Stimulated activated CD4-positive, alpha-beta T cell treated with anti-CD3 and anti-CD28 coated beads, TNF-alpha, amount 100 ng/mL, for 1 hour (primary cell): Measurements from ENCODE around the gene CEPT1.

ENCODE experiments used
- DNase-seq, 3 donors: peaks; one replicate each; pipeline ENCODE4 v3.0.0-alpha.2; 2020; ENCODE audit warnings: low read depth in 3 of 3, low spot score in 1 of 3

The CEPT1 gene

DNA sequence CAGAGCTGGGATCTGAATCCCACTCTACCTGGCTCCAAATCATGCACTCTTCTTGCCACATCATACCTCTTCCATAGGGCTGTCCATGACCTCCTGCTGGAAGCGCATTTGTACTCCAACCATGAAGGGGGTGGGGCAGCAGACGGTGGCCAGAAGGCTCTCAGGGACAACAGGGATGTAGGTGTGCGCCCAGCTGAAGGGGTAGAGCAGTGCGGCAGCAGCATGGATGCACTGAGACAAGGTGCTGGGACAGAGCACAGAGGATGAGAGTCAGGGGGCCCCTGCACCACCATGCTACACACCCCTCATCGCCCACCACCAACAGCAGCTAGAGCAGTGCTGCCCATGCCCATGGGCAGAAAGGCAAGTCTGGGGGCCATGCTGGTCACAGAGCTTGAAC lies 52.1 kb downstream of the CEPT1 start:
- no peak for DNase-seq

GRCh38 chr1:111192658-111193519 lies 52.9 kb downstream of the CEPT1 start:
- DNase-seq = no peak

GRCh38 chr1:111193712-111194480 lies 53.9 kb downstream of the CEPT1 start:
- DNase-seq = no peak

GRCh38 chr1:111195002-111195684 lies 55.1 kb downstream of the CEPT1 start:
- no peak for DNase-seq

DNA sequence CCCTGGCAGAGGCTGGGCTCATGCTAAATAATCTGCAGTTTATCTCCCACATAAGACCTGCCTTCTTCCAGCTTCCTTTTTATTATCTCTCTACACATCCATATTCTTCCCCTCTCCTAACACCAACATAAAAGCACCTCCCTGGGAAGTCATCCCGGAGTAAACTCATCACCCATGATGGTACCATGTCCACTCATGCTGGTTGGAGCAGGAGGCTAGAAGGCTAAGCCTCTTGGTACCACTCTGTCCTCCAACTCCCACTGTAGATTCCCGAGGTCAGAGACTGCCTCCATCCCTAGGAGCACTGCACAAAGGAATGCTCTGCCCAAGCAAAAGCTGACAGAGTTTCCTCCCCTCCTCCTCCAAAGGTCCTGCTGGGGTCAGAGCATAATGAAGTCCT lies 56.2 kb downstream of the CEPT1 start:
- no peak for DNase-seq

- peak in 1 of 3 donors; percentile 46 for DNase-seq
Observed at GRCh38 chr1:111197598-111198284, 57.7 kb downstream of the CEPT1 start.

GRCh38 chr1:111198836-111199235 lies 58.8 kb downstream of the CEPT1 start:
- no peak for DNase-seq

GRCh38 chr1:111199329-111199728 lies 59.3 kb downstream of the CEPT1 start:
- no peak for DNase-seq

DNA sequence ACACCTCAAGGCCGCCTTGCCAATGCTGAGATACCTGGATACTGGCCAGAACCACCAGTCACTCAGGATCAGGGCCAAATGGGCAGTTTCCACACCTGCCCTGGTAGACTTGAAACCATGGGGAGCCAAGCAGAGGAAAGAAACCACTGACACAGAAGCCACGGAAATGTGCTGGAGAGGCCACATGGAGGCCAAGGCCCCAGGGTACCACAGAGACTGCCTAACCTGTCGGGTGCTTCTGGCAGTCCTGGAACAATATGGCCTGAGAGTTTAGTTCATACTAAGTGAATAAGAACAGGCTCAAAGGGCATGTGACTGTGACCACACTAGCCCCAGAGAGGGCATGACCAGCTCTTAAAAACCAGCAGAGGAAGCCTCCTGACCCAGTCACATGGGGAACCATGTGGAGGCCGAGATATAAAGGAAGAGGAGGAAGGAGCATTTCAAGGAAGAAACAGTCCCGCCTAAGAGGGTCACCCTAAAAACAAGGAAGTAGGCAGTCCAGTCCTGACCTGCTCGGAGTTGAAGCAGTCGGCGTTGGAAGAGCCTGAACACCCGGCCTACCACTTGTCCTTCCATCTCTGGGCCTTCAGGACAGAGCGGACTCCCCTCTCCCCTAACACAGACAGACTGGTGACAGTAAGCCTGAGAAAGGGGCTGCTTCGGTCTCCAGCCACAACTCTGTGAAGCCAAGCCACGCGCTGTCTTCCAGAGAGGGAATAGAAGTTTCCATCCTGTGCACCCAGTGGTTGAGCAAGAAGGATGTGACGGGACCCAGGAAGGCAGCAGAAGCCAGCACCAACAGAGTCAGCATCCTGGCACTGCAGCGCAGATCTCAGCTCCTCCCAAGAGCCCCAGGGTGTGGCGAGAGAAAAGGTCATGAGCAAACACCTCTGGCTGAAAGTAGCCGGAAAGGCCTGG lies 60.1 kb downstream of the CEPT1 start, which contains the start of gene DENND2D:
TSS of gene DENND2D (minus strand) at position 766 of the 921 bp plus-strand sequence. CDS start at position 579, 187 bp downstream.
- peak in 2 of 3 donors; percentile 38 to 45 for DNase-seq

DNA sequence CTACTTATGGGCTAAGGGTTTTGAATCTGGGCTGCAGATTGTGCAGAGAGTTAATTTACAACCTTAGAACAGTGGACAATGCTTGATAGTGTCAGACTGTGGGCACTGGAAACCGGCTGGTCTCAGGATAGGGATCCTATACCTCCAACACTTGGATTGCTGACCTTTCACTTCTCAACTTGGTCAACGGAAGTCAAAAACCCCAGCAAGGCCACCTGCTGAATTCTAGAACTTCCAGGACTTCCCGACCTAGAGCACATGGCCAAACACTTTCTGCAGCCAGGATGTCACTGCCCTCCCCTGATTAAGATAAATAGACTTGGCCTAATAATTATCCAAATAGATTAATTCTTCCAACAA lies 60.8 kb downstream of the CEPT1 start:
- DNase-seq = no peak

- no peak for DNase-seq
Observed at GRCh38 chr1:111201275-111202090, 61.5 kb downstream of the CEPT1 start.

- no peak for DNase-seq
Observed at GRCh38 chr1:111202366-111202706, 62.3 kb downstream of the CEPT1 start.

- no peak for DNase-seq
Observed at GRCh38 chr1:111202707-111203623, 62.9 kb downstream of the CEPT1 start.

GRCh38 chr1:111203681-111204200 lies 63.7 kb downstream of the CEPT1 start:
- DNase-seq = peak; percentile 55 to 73 (median 64)

GRCh38 chr1:111204201-111204982 lies 64.4 kb downstream of the CEPT1 start:
- peak in 2 of 3 donors; percentile 47 to 59 for DNase-seq

GRCh38 chr1:111204983-111205713 lies 65.1 kb downstream of the CEPT1 start:
- no peak for DNase-seq

GRCh38 chr1:111205714-111206050 lies 65.7 kb downstream of the CEPT1 start:
- no peak for DNase-seq
